Upper lobe of right lung (tissue), 1 donor: ENCODE data around the gene PGAP2. TPM values are rescaled to one million over a fixed set of nuclear protein-coding genes. Genes with fewer than 3 reads are reported as not detected.
A peak's percentile ranks its signal among the peaks of the same experiment; 100 is the strongest.
"Not testable (repeated sequence)": the region's sequence is repeated elsewhere in the genome, so short reads cannot be mapped to it uniquely, and the experiment has no call there.

Source experiments
- ATAC-seq: fragments of 200-7000 bp; cut with Tn5 transposase; one replicate; pipeline ENCODE4 v1.9.1; 2020; ENCODE audit warnings: mild to moderate bottlenecking, moderate library complexity
- DNase-seq: peaks from one replicate; pipeline ENCODE4 v3.0.0-alpha.2; 2020
- H3K27ac ChIP-seq: fragments of 200-600 bp; one replicate; pipeline ENCODE4 v1.8.0; 2022
- H3K27me3 ChIP-seq: fragments of 200-600 bp; one replicate; pipeline ENCODE4 v1.8.0; 2022; ENCODE audit warnings: mild to moderate bottlenecking
- H3K36me3 ChIP-seq: fragments of 200-600 bp; one replicate; pipeline ENCODE4 v1.8.0; 2022
- H3K4me1 ChIP-seq: fragments of 200-600 bp; one replicate; pipeline ENCODE4 v1.8.0; 2022
- H3K4me3 ChIP-seq: fragments of 200-600 bp; one replicate; pipeline ENCODE4 v1.8.0; 2022; ENCODE audit warnings: mild to moderate bottlenecking
- H3K9me3 ChIP-seq: fragments of 200-600 bp; one replicate; pipeline ENCODE4 v1.8.0; 2022
- CTCF ChIP-seq: fragments of 200-600 bp; IDR thresholded peaks from one replicate; pipeline ENCODE4 v1.8.0; 2022; ENCODE audit warnings: antibody characterized with exemption
- intact Hi-C: fragments of 100-400 bp; cut with DNase I; formaldehyde crosslinking; loops from one replicate; pipeline ENCODE4 v1.11.0; 2022
- long read RNA-seq: library from polyadenylated mRNA; unstranded; transcript quantifications from one replicate; pipeline ENCODE4 v2.0.0, GENCODE V29; 2021
- total RNA-seq: library from RNA; stranded (reverse); fragmentation: NEBNext Ultra II Directional; extraction: Animal tissue kit (Norgen Biotek cat#: 25700); gene quantifications from one replicate; pipeline ENCODE4 v1.2.1, GENCODE V29; 2021
- donor health status: DM: no; HTN: yes; CAD: no; lungs with severe emphysema.

The PGAP2 gene
- 25.0 TPM for total RNA-seq
- long read RNA-seq, transcript PGAP2-203 (7 exons, 1,837 nt) = minor isoform, 5 of 51 reads
- long read RNA-seq, transcript PGAP2-207 (6 exons, 931 nt) = major isoform, 6 of 51 reads
- long read RNA-seq, partial matches to known transcripts = 21 of 51 reads
- long read RNA-seq, other reads (novel, unspliced or antisense) = 12 of 51 reads

GRCh38 chr11:3807909-3808860 is at the start of gene PGAP2:
TSS of gene PGAP2 (plus strand) at chr11:3808560. CDS start at chr11:3811260, 2,700 bp downstream.
- H3K4me1 ChIP-seq = peaks cover 13% of the 10 kb centered on the region
- peak within 1 kb of the TSS; percentile 75 for H3K4me3 ChIP-seq
- H3K27me3 ChIP-seq = no peaks in the 10 kb centered on the region
- peak; percentile 73 for TF ChIP-seq CTCF
- H3K9me3 ChIP-seq = no peaks in the 10 kb centered on the region
- peak; percentile 84 for ATAC-seq
- intact Hi-C loops = no loop called here
- peak; percentile 87 for DNase-seq
- H3K36me3 ChIP-seq = no peaks in the 10 kb centered on the region
- peak within 1 kb of the TSS; percentile 67 for H3K27ac ChIP-seq

GRCh38 chr11:3764266-3764665 is 44.1 kb upstream of the PGAP2 start:
- Histone ChIP-seq H3K27me3 (no peaks in the 10 kb centered on the region), H3K27ac (no peak overlapping the region), H3K4me3 (no peak overlapping the region), H3K36me3 (peaks cover 100% of the 10 kb centered on the region), H3K4me1 (no peaks in the 10 kb centered on the region), H3K9me3 (no peaks in the 10 kb centered on the region)
- DNase-seq = no peak
- no peak for ATAC-seq
- TF ChIP-seq CTCF = no peak
- intact Hi-C loops = no loop called here

GRCh38 chr11:3766836-3767235 is 41.5 kb upstream of the PGAP2 start:
- not testable (repeated sequence) for H3K4me3 ChIP-seq, H3K4me1 ChIP-seq, H3K9me3 ChIP-seq, DNase-seq, H3K27ac ChIP-seq, ATAC-seq, H3K27me3 ChIP-seq
- peaks cover 100% of the 10 kb centered on the region for H3K36me3 ChIP-seq
- intact Hi-C loops = loop anchor here (5.0 kb wide), 1 partner anchor 45 kb away; no protein-coding TSS in a partner anchor

GRCh38 chr11:3767536-3767935 is 40.8 kb upstream of the PGAP2 start:
- no peak for TF ChIP-seq CTCF
- Histone ChIP-seq H3K27me3 (no peaks in the 10 kb centered on the region), H3K9me3 (no peaks in the 10 kb centered on the region), H3K36me3 (peaks cover 100% of the 10 kb centered on the region), H3K4me3 (no peak overlapping the region), H3K27ac (no peak overlapping the region), H3K4me1 (no peaks in the 10 kb centered on the region)
- intact Hi-C loops = loop anchor here (5.0 kb wide), 1 partner anchor 45 kb away; no protein-coding TSS in a partner anchor
- no peak for ATAC-seq
- no peak for DNase-seq

GRCh38 chr11:3773180-3773579 is 35.2 kb upstream of the PGAP2 start:
- no peak for DNase-seq
- H3K36me3 ChIP-seq = peaks cover 100% of the 10 kb centered on the region
- no peaks in the 10 kb centered on the region for H3K9me3 ChIP-seq
- no peak overlapping the region for H3K4me3 ChIP-seq
- ATAC-seq = no peak
- H3K27me3 ChIP-seq = no peaks in the 10 kb centered on the region
- no peaks in the 10 kb centered on the region for H3K4me1 ChIP-seq
- H3K27ac ChIP-seq = no peak overlapping the region
- intact Hi-C loops = no loop called here
- no peak for TF ChIP-seq CTCF
